CD4-positive, CD25-positive, alpha-beta regulatory T cell (primary cell): Measurements from ENCODE around the gene THRAP3. TPM values are rescaled to one million over a fixed set of nuclear protein-coding genes. Genes with fewer than 3 reads are reported as not detected.

Experiments used
- ATAC-seq, 2 donors: fragments of 150-1000 bp; cut with Tn5 transposase; one replicate each; pipeline ENCODE4 v1.10.0; 2021; ENCODE audit warnings: low read depth in 2 of 2, moderate number of reproducible peaks in 2 of 2, moderate library complexity in 1 of 2
- DNase-seq, 3 donors: peaks; one replicate each; pipeline versions ENCODE4 v3.0.0 to v3.0.0-alpha.2; 2012 to 2022; ENCODE audit warnings: mixed read lengths in 1 of 3
- H3K27ac ChIP-seq: one replicate; pipeline ENCODE4 v1.7.0; 2013; ENCODE audit warnings: mild to moderate bottlenecking, low read length; ENCODE audit not compliant: insufficient read depth, poor library complexity, severe bottlenecking
- H3K27me3 ChIP-seq: one replicate; pipeline ENCODE4 v1.7.0; 2013; ENCODE audit warnings: low read length; ENCODE audit not compliant: control insufficient read depth, insufficient read depth
- H3K36me3 ChIP-seq: one replicate; pipeline ENCODE4 v1.7.0; 2013; ENCODE audit warnings: mild to moderate bottlenecking, low read length, moderate library complexity; ENCODE audit not compliant: control insufficient read depth, insufficient read depth
- H3K4me1 ChIP-seq: 2 replicates; pipeline ENCODE4 v1.7.0; 2013; ENCODE audit warnings: mild to moderate bottlenecking, low read length; ENCODE audit not compliant: insufficient read depth, control insufficient read depth, poor library complexity, severe bottlenecking
- H3K4me3 ChIP-seq: one replicate; pipeline ENCODE4 v1.7.0; 2013; ENCODE audit warnings: low read depth, mild to moderate bottlenecking, low read length, moderate library complexity
- H3K9me3 ChIP-seq, 2 experiments: 1 replicate in 1 of 2; 2 replicates in 1 of 2; pipeline ENCODE4 v1.7.0; 2013; ENCODE audit warnings: low read length in 2 of 2, mild to moderate bottlenecking in 1 of 2, moderate library complexity in 1 of 2; ENCODE audit not compliant: control insufficient read depth in 2 of 2
- H3K27ac Mint-ChIP-seq, 3 donors: one replicate each; pipeline ENCODE4 v1.8.0; 2020 to 2022; ENCODE audit warnings: mild to moderate bottlenecking in 3 of 3, mixed read lengths in 3 of 3, moderate library complexity in 2 of 3
- H3K27me3 Mint-ChIP-seq: one replicate; pipeline ENCODE4 v1.8.0; 2022; ENCODE audit warnings: mild to moderate bottlenecking, mixed read lengths
- H3K36me3 Mint-ChIP-seq: one replicate; pipeline ENCODE4 v1.8.0; 2020; ENCODE audit warnings: mixed read lengths
- H3K4me1 Mint-ChIP-seq, 4 donors: one replicate each; pipeline ENCODE4 v1.8.0; 2020 to 2022; ENCODE audit warnings: mixed read lengths in 4 of 4, mild to moderate bottlenecking in 1 of 4
- H3K4me3 Mint-ChIP-seq, 4 donors: one replicate each; pipeline ENCODE4 v1.8.0; 2020 to 2022; ENCODE audit warnings: mild to moderate bottlenecking in 4 of 4, mixed read lengths in 4 of 4, moderate library complexity in 3 of 4
- H3K9me3 Mint-ChIP-seq, 7 donors: one replicate each; pipeline ENCODE4 v1.8.0; 2020 to 2022; ENCODE audit warnings: mixed read lengths in 7 of 7, mild to moderate bottlenecking in 3 of 7, moderate library complexity in 2 of 7
- polyA plus RNA-seq, 4 donors: library from polyadenylated mRNA; unstranded; fragments of 300-500 nt; fragmentation: Illumina TruSeq; gene quantifications; one replicate each; pipeline ENCODE4 v1.2.3, GENCODE V29; 2021
- total RNA-seq: library from RNA; stranded (reverse); gene quantifications from one replicate; pipeline ENCODE4 v1.2.3, GENCODE V29; 2022

The THRAP3 gene
- total and polyA plus RNA-seq, 5 donors from 2014 or later = 62.5 to 84.4 (median 73.0) TPM

- H3K27ac ChIP-seq = peak within 1 kb of the TSS; percentile 80
- H3K4me3 Mint-ChIP-seq = peak within 1 kb of the TSS; percentile 86 to 99 (median 94)
- H3K9me3 Mint-ChIP-seq = no peaks in the 10 kb centered on the region
- H3K36me3 ChIP-seq = peaks cover 24% of the 10 kb centered on the region
- H3K4me1 Mint-ChIP-seq = peaks cover 0 to 22% (median 7%) of the 10 kb centered on the region in 4 donors
- H3K27me3 ChIP-seq = no peaks in the 10 kb centered on the region
- H3K9me3 ChIP-seq = no peaks in the 10 kb centered on the region
- H3K27me3 Mint-ChIP-seq = no peaks in the 10 kb centered on the region
- peaks cover 14% of the 10 kb centered on the region for H3K4me1 ChIP-seq
- ATAC-seq (peak; percentile 33 to 40), DNase-seq (peak; percentile 42 to 76 (median 53))
- peak within 1 kb of the TSS; percentile 76 to 94 (median 90) for H3K27ac Mint-ChIP-seq
- peak within 1 kb of the TSS; percentile 68 for H3K4me3 ChIP-seq
- peaks cover 17% of the 10 kb centered on the region for H3K36me3 Mint-ChIP-seq
These were observed 82.1 kb downstream of the THRAP3 start, which contains the start of gene SH3D21 for GRCh38 chr1:36306210-36306901. Gene SH3D21 (plus strand): TSS chr1:36306368. CDS start chr1:36306421, 53 bp downstream.

- peak overlapping the region; percentile 68 for H3K4me3 ChIP-seq
- ATAC-seq = peak; percentile 98 to 99
- H3K4me1 ChIP-seq = peaks cover 14% of the 10 kb centered on the region
- DNase-seq = peak; percentile 91 to 94 (median 94)
- H3K9me3 Mint-ChIP-seq = no peaks in the 10 kb centered on the region
- peak overlapping the region; percentile 43 to 94 (median 90) for H3K27ac Mint-ChIP-seq
- no peaks in the 10 kb centered on the region for H3K9me3 ChIP-seq
- H3K4me1 Mint-ChIP-seq = peaks cover 0 to 22% (median 7%) of the 10 kb centered on the region in 4 donors
- H3K36me3 Mint-ChIP-seq = peaks cover 16% of the 10 kb centered on the region
- H3K36me3 ChIP-seq = peaks cover 18% of the 10 kb centered on the region
- no peaks in the 10 kb centered on the region for H3K27me3 ChIP-seq
- H3K4me3 Mint-ChIP-seq = peak overlapping the region; percentile 86 to 99 (median 94)
- peak overlapping the region; percentile 80 for H3K27ac ChIP-seq
- H3K27me3 Mint-ChIP-seq = no peaks in the 10 kb centered on the region
These were observed 82.7 kb downstream of the THRAP3 start for GRCh38 chr1:36306902-36307456.

DNA sequence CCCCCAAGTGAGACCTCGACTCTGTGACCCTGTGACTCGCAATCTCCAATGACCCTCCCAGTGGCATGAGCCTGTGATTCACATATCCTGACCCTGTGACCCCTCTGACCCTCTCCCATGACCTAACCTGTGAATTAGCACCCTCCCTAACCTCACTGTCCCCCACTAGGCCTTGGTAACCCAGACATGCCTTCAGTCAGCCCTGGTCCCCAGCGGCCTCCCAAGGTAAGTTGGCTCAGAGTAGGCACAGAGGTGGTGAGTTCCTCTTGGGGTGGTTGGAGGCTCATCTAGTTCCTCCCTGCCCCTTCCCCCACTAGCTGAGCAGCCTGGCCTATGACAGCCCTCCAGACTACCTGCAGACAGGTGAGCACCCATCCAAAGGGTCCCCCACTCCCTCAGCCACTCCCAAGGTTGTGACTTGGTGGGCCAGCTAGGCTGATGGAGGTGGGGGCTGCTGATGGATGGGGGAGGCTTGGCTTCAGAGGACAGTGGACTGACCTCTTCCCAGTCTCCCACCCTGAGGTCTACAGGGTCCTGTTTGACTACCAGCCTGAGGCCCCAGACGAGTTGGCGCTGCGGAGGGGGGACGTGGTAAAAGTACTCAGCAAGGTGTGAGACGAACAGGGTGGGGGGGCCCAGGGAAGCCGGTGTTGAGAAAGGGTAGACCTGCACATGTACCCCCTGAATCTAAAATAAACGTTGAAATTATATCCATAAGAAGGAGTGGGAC, 83.5 kb downstream of the THRAP3 start:
- no peaks in the 10 kb centered on the region for H3K9me3 ChIP-seq
- ATAC-seq (no peak), DNase-seq (no peak)
- peaks cover 10% of the 10 kb centered on the region for H3K36me3 ChIP-seq
- peaks cover 14% of the 10 kb centered on the region for H3K4me1 ChIP-seq
- no peaks in the 10 kb centered on the region for H3K9me3 Mint-ChIP-seq
- H3K36me3 Mint-ChIP-seq = peaks cover 8% of the 10 kb centered on the region
- no peak overlapping the region for H3K27ac ChIP-seq
- H3K27ac Mint-ChIP-seq = no peak overlapping the region
- peak overlapping the region; percentile 68 for H3K4me3 ChIP-seq
- H3K27me3 ChIP-seq = no peaks in the 10 kb centered on the region
- peaks cover 0 to 22% (median 7%) of the 10 kb centered on the region in 4 donors for H3K4me1 Mint-ChIP-seq
- no peaks in the 10 kb centered on the region for H3K27me3 Mint-ChIP-seq
- H3K4me3 Mint-ChIP-seq = peak overlapping the region in 3 of 4 donors; percentile 86 to 96 (median 93)

- H3K4me3 Mint-ChIP-seq = peak overlapping the region in 2 of 4 donors; percentile 29 to 50
- no peaks in the 10 kb centered on the region for H3K27me3 ChIP-seq
- H3K4me3 ChIP-seq = no peak overlapping the region
- no peak overlapping the region for H3K27ac Mint-ChIP-seq
- H3K36me3 Mint-ChIP-seq = no peaks in the 10 kb centered on the region
- H3K4me1 Mint-ChIP-seq = peaks cover 0 to 17% (median 7%) of the 10 kb centered on the region in 4 donors
- no peaks in the 10 kb centered on the region for H3K9me3 ChIP-seq
- H3K27me3 Mint-ChIP-seq = no peaks in the 10 kb centered on the region
- H3K27ac ChIP-seq = no peak overlapping the region
- H3K4me1 ChIP-seq = peaks cover 14% of the 10 kb centered on the region
- ATAC-seq (no peak), DNase-seq (no peak)
- H3K9me3 Mint-ChIP-seq = no peaks in the 10 kb centered on the region
- H3K36me3 ChIP-seq = no peaks in the 10 kb centered on the region
These were observed 85.2 kb downstream of the THRAP3 start for GRCh38 chr1:36309397-36309796.

- Histone ChIP-seq H3K27ac (no peak overlapping the region), H3K27me3 (no peaks in the 10 kb centered on the region), H3K9me3 (no peaks in the 10 kb centered on the region), H3K36me3 (no peaks in the 10 kb centered on the region), H3K4me1 (peaks cover 33% of the 10 kb centered on the region), H3K4me3 (no peak overlapping the region)
- DNase-seq (no peak), ATAC-seq (no peak)
- Mint-ChIP-seq H3K4me3 (peak overlapping the region; percentile 77 to 93 (median 82)), H3K4me1 (peaks cover 0 to 27% (median 15%) of the 10 kb centered on the region in 4 donors), H3K9me3 (no peaks in the 10 kb centered on the region), H3K27me3 (peaks cover 4% of the 10 kb centered on the region), H3K27ac (peak overlapping the region in 2 of 3 donors; percentile 66 to 69), H3K36me3 (no peaks in the 10 kb centered on the region)
These were observed 96.1 kb downstream of the THRAP3 start for GRCh38 chr1:36320291-36320761.

GRCh38 chr1:36320767-36321118, 96.5 kb downstream of the THRAP3 start:
- Mint-ChIP-seq H3K36me3 (no peaks in the 10 kb centered on the region), H3K27ac (peak overlapping the region in 2 of 3 donors; percentile 66 to 69), H3K4me3 (peak overlapping the region; percentile 77 to 93 (median 82)), H3K27me3 (peaks cover 4% of the 10 kb centered on the region), H3K9me3 (no peaks in the 10 kb centered on the region), H3K4me1 (peaks cover 0 to 27% (median 15%) of the 10 kb centered on the region in 4 donors)
- Histone ChIP-seq H3K36me3 (no peaks in the 10 kb centered on the region), H3K27me3 (no peaks in the 10 kb centered on the region), H3K9me3 (no peaks in the 10 kb centered on the region), H3K4me1 (peaks cover 33% of the 10 kb centered on the region), H3K4me3 (no peak overlapping the region), H3K27ac (no peak overlapping the region)
- ATAC-seq (no peak), DNase-seq (no peak)

DNA sequence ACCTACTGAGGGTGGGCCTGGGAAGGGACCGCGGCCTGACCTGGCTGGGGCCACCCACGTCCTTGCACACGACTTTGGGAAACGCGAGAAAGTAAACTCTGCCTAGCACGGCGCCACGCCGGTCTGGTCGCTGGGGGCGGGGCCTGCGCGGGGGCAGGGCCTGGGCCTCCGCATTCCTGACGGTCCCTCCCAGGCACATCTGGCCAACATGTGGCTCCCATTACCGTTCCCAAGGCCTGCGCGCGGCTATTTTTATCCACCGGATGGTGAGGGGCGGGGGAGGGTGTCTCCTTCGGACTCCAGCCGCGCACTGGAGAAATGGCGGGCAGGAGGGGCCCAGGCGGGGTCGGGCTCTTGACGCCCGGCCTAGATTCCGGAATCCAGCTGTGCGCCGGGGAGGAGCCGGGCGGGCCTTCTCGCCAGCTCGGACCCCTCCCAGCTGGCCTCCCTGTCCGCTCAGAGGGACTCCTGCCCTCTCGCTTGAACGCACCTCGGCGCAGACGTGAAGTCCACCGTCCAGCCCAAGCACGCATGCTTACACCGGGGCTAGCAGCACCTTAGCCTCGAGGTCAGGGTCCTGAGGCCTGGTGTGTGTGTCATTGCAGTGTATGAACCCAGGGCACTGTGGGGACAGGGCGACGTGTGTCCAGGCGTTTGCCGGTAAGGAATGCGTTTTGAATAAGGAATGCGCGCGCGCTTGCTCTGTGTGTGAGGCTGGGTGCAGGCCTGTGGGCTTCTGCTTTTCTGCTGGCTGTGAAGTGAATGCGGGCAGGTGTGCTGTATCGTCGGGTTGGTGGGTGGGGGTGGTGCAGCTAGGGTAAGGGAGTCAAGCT, 97.1 kb downstream of the THRAP3 start:
- DNase-seq = no peak
- H3K4me3 ChIP-seq = no peak overlapping the region
- Mint-ChIP-seq H3K9me3 (no peaks in the 10 kb centered on the region), H3K27ac (peak overlapping the region in 1 of 3 donors; percentile 64), H3K4me1 (peaks cover 0 to 27% (median 15%) of the 10 kb centered on the region in 4 donors), H3K27me3 (peaks cover 4% of the 10 kb centered on the region), H3K36me3 (no peaks in the 10 kb centered on the region), H3K4me3 (peak overlapping the region; percentile 75 to 85 (median 80))
- no peak overlapping the region for H3K27ac ChIP-seq
- H3K27me3 ChIP-seq = no peaks in the 10 kb centered on the region
- H3K36me3 ChIP-seq = no peaks in the 10 kb centered on the region
- ATAC-seq = peak in 1 of 2 donors; percentile 28
- peaks cover 33% of the 10 kb centered on the region for H3K4me1 ChIP-seq
- H3K9me3 ChIP-seq = no peaks in the 10 kb centered on the region
